HG03558 (cell line): ENCODE data around the gene GRM8.
"Not testable (repeated sequence)": the region's sequence is repeated elsewhere in the genome, so short reads cannot be mapped to it uniquely, and the experiment has no call there.

Experiments used
- ATAC-seq: cut with Tn5 transposase; IDR thresholded peaks from one replicate; pipeline ENCODE4 v1.9.1; 2021; ENCODE audit warnings: moderate number of reproducible peaks; ENCODE audit not compliant: unreplicated experiment; ENCODE audit errors: extremely low read depth

GRM8 gene

GRCh38 chr7:126843883-126844282 lies 408.9 kb downstream of the GRM8 start:
- no peak for ATAC-seq

GRCh38 chr7:126843336-126843735 lies 409.4 kb downstream of the GRM8 start:
- no peak for ATAC-seq

- no peak for ATAC-seq
These were observed 410.3 kb downstream of the GRM8 start for GRCh38 chr7:126842451-126842850.

GRCh38 chr7:126840869-126841268 lies 411.9 kb downstream of the GRM8 start:
- ATAC-seq, result no peak

GRCh38 chr7:126839624-126840023 lies 413.1 kb downstream of the GRM8 start:
- no peak for ATAC-seq

GRCh38 chr7:126838194-126838593 lies 414.5 kb downstream of the GRM8 start:
- no peak for ATAC-seq

- not testable (repeated sequence) for ATAC-seq
These were observed 421.5 kb downstream of the GRM8 start for GRCh38 chr7:126831241-126831640.

- ATAC-seq, result no peak
These were observed 431.8 kb downstream of the GRM8 start for GRCh38 chr7:126820925-126821324.

GRCh38 chr7:126819197-126819484 lies 433.6 kb downstream of the GRM8 start:
- no peak for ATAC-seq

GRCh38 chr7:126818393-126819196 lies 434.1 kb downstream of the GRM8 start:
- no peak for ATAC-seq

GRCh38 chr7:126809188-126809587 lies 443.6 kb downstream of the GRM8 start:
- ATAC-seq, result no peak

- no peak for ATAC-seq
These were observed 446.1 kb downstream of the GRM8 start for GRCh38 chr7:126806614-126807013.

GRCh38 chr7:126805351-126805750 lies 447.4 kb downstream of the GRM8 start:
- ATAC-seq, result no peak

- ATAC-seq, result peak; percentile 52
These were observed 448.1 kb downstream of the GRM8 start for GRCh38 chr7:126804604-126805003.

- no peak for ATAC-seq
These were observed 448.8 kb downstream of the GRM8 start for GRCh38 chr7:126803990-126804389.

GRCh38 chr7:126803060-126803665 lies 449.6 kb downstream of the GRM8 start:
- peak; percentile 87 for ATAC-seq

- ATAC-seq, result no peak
These were observed 451.0 kb downstream of the GRM8 start for GRCh38 chr7:126801733-126802132.

- no peak for ATAC-seq
These were observed 453.2 kb downstream of the GRM8 start for GRCh38 chr7:126799541-126799940.

- ATAC-seq, result no peak
These were observed 460.2 kb downstream of the GRM8 start for GRCh38 chr7:126792521-126792920.

GRCh38 chr7:126791306-126791705 lies 461.4 kb downstream of the GRM8 start:
- no peak for ATAC-seq

- no peak for ATAC-seq
These were observed 462.0 kb downstream of the GRM8 start for GRCh38 chr7:126790763-126791162.

GRCh38 chr7:126783613-126784012 lies 469.1 kb downstream of the GRM8 start:
- no peak for ATAC-seq
